Liver (tissue), 3 donors: ENCODE data around the gene PM20D2.

Experiments used
- ATF3 ChIP-seq: IDR thresholded peaks from 2 replicates; pipeline ENCODE4 v1.6.1; 2016; ENCODE audit warnings: antibody characterized with exemption
- CTCF ChIP-seq: fragments of 150-350 bp; IDR thresholded peaks from 2 replicates; pipeline ENCODE4 v1.5.1; 2017; ENCODE audit warnings: improper control_type of control experiment, low read depth, low read length; ENCODE audit not compliant: missing input control
- MAX ChIP-seq: IDR thresholded peaks from 2 replicates; pipeline ENCODE4 v1.6.1; 2016; ENCODE audit warnings: antibody characterized with exemption
- TAF1 ChIP-seq: conservative IDR thresholded peaks from 2 replicates; pipeline ENCODE4 v1.6.1; 2016; ENCODE audit warnings: antibody characterized with exemption, mild to moderate bottlenecking
- TF ChIP-seq, protein P1 (sequence below): IDR thresholded peaks from 2 replicates; pipeline ENCODE4 v1.6.1; 2016; ENCODE audit warnings: antibody characterized with exemption, mild to moderate bottlenecking
- donor health status: healthy.
- donor health status: healthy.

DNA sequence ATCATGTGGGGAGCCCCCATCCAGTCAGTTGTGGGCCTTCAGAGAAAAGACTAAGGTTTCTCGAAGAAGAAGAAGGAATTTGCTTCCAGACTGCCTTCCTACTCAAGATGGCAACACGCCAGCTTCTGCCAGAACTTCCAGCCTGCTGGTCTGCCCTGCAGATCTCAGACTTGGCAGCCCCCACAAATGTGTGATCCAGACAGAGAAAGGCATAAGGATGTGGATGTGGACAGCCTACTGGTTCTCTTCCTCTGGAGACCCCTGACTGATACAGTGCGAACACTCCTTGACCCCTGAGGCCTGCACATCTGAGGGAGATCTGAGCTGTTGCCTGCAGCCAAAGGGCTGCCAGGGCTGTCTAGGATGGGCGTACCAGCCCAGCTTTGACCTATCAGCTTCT is 62.7 kb downstream of the PM20D2 start:
- TF ChIP-seq CTCF = no peak
- TF ChIP-seq TAF1 = no peak
- no peak for TF ChIP-seq ATF3
- TF ChIP-seq, protein P1, sequence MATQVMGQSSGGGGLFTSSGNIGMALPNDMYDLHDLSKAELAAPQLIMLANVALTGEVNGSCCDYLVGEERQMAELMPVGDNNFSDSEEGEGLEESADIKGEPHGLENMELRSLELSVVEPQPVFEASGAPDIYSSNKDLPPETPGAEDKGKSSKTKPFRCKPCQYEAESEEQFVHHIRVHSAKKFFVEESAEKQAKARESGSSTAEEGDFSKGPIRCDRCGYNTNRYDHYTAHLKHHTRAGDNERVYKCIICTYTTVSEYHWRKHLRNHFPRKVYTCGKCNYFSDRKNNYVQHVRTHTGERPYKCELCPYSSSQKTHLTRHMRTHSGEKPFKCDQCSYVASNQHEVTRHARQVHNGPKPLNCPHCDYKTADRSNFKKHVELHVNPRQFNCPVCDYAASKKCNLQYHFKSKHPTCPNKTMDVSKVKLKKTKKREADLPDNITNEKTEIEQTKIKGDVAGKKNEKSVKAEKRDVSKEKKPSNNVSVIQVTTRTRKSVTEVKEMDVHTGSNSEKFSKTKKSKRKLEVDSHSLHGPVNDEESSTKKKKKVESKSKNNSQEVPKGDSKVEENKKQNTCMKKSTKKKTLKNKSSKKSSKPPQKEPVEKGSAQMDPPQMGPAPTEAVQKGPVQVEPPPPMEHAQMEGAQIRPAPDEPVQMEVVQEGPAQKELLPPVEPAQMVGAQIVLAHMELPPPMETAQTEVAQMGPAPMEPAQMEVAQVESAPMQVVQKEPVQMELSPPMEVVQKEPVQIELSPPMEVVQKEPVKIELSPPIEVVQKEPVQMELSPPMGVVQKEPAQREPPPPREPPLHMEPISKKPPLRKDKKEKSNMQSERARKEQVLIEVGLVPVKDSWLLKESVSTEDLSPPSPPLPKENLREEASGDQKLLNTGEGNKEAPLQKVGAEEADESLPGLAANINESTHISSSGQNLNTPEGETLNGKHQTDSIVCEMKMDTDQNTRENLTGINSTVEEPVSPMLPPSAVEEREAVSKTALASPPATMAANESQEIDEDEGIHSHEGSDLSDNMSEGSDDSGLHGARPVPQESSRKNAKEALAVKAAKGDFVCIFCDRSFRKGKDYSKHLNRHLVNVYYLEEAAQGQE = no peak
- no peak for TF ChIP-seq MAX
